OCI-LY1 (cell line): Measurements from ENCODE around the gene AGTPBP1.

Experiments
- H2AFZ ChIP-seq: fragments of 200-600 bp; sonication (generic), shearing (Covaris generic); 2 replicates; pipeline ENCODE4 v1.6.0; 2014; ENCODE audit warnings: antibody characterized with exemption, mild to moderate bottlenecking, low read length
- H3F3A ChIP-seq: fragments of 200-600 bp; sonication (generic), shearing (Covaris generic); 2 replicates; pipeline ENCODE4 v1.6.0; 2014; ENCODE audit warnings: mild to moderate bottlenecking, antibody characterized with exemption, low read length, moderate library complexity; ENCODE audit not compliant: insufficient read depth
- H3K27ac ChIP-seq: fragments of 200-600 bp; sonication (generic); 2 replicates; pipeline ENCODE4 v1.5.1; 2014; ENCODE audit warnings: low read length, mixed run types, mild to moderate bottlenecking, low read depth; ENCODE audit not compliant: poor library complexity, severe bottlenecking
- H3K27me3 ChIP-seq: fragments of 200-600 bp; sonication (generic); 2 replicates; pipeline ENCODE4 v1.6.0; 2014; ENCODE audit warnings: antibody characterized with exemption, mild to moderate bottlenecking, low read length, moderate library complexity; ENCODE audit not compliant: insufficient read depth
- H3K36me3 ChIP-seq: fragments of 200-600 bp; sonication (generic); 2 replicates; pipeline ENCODE4 v1.6.1; 2014; ENCODE audit warnings: mild to moderate bottlenecking, antibody characterized with exemption, low read length, moderate library complexity, mixed read lengths; ENCODE audit not compliant: insufficient read depth
- H3K4me1 ChIP-seq: fragments of 200-600 bp; sonication (generic); 2 replicates; pipeline ENCODE4 v1.5.1; 2014; ENCODE audit warnings: mild to moderate bottlenecking, low read length, moderate library complexity; ENCODE audit not compliant: insufficient read depth, severe bottlenecking
- H3K4me2 ChIP-seq: fragments of 200-600 bp; sonication (generic), shearing (Covaris generic); 2 replicates; pipeline ENCODE4 v1.6.1; 2014; ENCODE audit warnings: low read length
- H3K4me3 ChIP-seq: fragments of 200-600 bp; sonication (generic); 2 replicates; pipeline ENCODE4 v1.5.1; 2014; ENCODE audit warnings: low read length, low read depth, mild to moderate bottlenecking, mixed read lengths; ENCODE audit not compliant: poor library complexity, severe bottlenecking
- H3K79me2 ChIP-seq: fragments of 200-600 bp; shearing (Covaris generic); 2 replicates; pipeline ENCODE4 v1.6.1; 2016; ENCODE audit warnings: mixed run types, low read length, mixed read lengths; ENCODE audit not compliant: insufficient read depth
- H3K9ac ChIP-seq: fragments of 200-600 bp; sonication (generic), shearing (Covaris generic); 2 replicates; pipeline ENCODE4 v1.6.1; 2014; ENCODE audit warnings: mild to moderate bottlenecking, low read length, mixed read lengths
- H3K9me2 ChIP-seq: fragments of 200-600 bp; sonication (generic), shearing (Covaris generic); 2 replicates; pipeline ENCODE4 v1.6.1; 2014; ENCODE audit warnings: low read depth, mild to moderate bottlenecking, low read length, mixed read lengths
- H3K9me3 ChIP-seq: fragments of 200-600 bp; shearing (Covaris generic); 2 replicates; pipeline ENCODE4 v1.6.1; 2014; ENCODE audit warnings: low read length, mixed read lengths
- H4K20me1 ChIP-seq: fragments of 200-600 bp; sonication (generic), shearing (Covaris generic); 2 replicates; pipeline ENCODE4 v1.6.0; 2016; ENCODE audit warnings: mild to moderate bottlenecking, low read length; ENCODE audit not compliant: insufficient read depth
- CTCF ChIP-seq: fragments of 200-600 bp; sonication (generic), shearing (Covaris generic); IDR thresholded peaks from 2 replicates; pipeline ENCODE4 v1.5.1; 2017; ENCODE audit warnings: mild to moderate bottlenecking, antibody characterized with exemption, low read length, moderate library complexity, mixed read lengths
- EZH2 ChIP-seq: fragments of 200-600 bp; sonication (generic), shearing (Covaris generic); IDR thresholded peaks from 2 replicates; pipeline ENCODE4 v1.8.0; 2017; ENCODE audit warnings: borderline replicate concordance, mixed run types, mild to moderate bottlenecking, antibody characterized with exemption, low read length, moderate library complexity, mixed read lengths

The AGTPBP1 gene

GRCh38 chr9:85740787-85741094 is 1.0 kb downstream of the AGTPBP1 start:
- no peaks in the 10 kb centered on the region for H3K9me2 ChIP-seq
- H3F3A ChIP-seq: no peaks in the 10 kb centered on the region
- peak overlapping the region; percentile 57 for H3K27ac ChIP-seq
- no peaks in the 10 kb centered on the region for H4K20me1 ChIP-seq
- H3K9me3 ChIP-seq: no peaks in the 10 kb centered on the region
- H3K79me2 ChIP-seq: peaks cover 49% of the 10 kb centered on the region
- no peak overlapping the region for H2AFZ ChIP-seq
- H3K4me3 ChIP-seq: peak overlapping the region; percentile 76
- peak overlapping the region; percentile 72 for H3K9ac ChIP-seq
- H3K4me1 ChIP-seq: peaks cover 31% of the 10 kb centered on the region
- TF ChIP-seq CTCF (no peak), EZH2 (no peak)
- no peaks in the 10 kb centered on the region for H3K27me3 ChIP-seq
- H3K4me2 ChIP-seq: peak overlapping the region; percentile 88
- H3K36me3 ChIP-seq: no peaks in the 10 kb centered on the region

GRCh38 chr9:85738509-85738908 is 3.2 kb downstream of the AGTPBP1 start:
- Histone ChIP-seq H3K4me2 (no peak overlapping the region), H3K4me3 (no peak overlapping the region)

GRCh38 chr9:85737671-85738070 is 4.1 kb downstream of the AGTPBP1 start:
- Histone ChIP-seq H3K9me2 (no peaks in the 10 kb centered on the region), H3K4me3 (no peak overlapping the region), H3K36me3 (no peaks in the 10 kb centered on the region), H3K27me3 (no peaks in the 10 kb centered on the region), H3K9me3 (0 out of 2 replicates have a peak, but pooled peaks cover 7% of the 10 kb centered on the region), H3K79me2 (peaks cover 75% of the 10 kb centered on the region), H4K20me1 (no peaks in the 10 kb centered on the region), H3F3A (no peaks in the 10 kb centered on the region), H3K4me2 (no peak overlapping the region), H3K9ac (no peak overlapping the region), H3K4me1 (peaks cover 19% of the 10 kb centered on the region), H3K27ac (no peak overlapping the region), H2AFZ (no peak overlapping the region)
- TF ChIP-seq EZH2: no peak
- no peak for TF ChIP-seq CTCF

More at GRCh38 chr9:85738509-85738908, 3.2 kb downstream of the AGTPBP1 start:
- H3F3A ChIP-seq: no peaks in the 10 kb centered on the region
- H3K36me3 ChIP-seq: no peaks in the 10 kb centered on the region
- peaks cover 67% of the 10 kb centered on the region for H3K79me2 ChIP-seq
- H3K27me3 ChIP-seq: no peaks in the 10 kb centered on the region
- no peak overlapping the region for H2AFZ ChIP-seq
- TF ChIP-seq EZH2 (no peak), CTCF (no peak)
- no peak overlapping the region for H3K9ac ChIP-seq
- H4K20me1 ChIP-seq: no peaks in the 10 kb centered on the region
- H3K4me1 ChIP-seq: peaks cover 27% of the 10 kb centered on the region
- H3K27ac ChIP-seq: no peak overlapping the region
- H3K9me3 ChIP-seq: 0 out of 2 replicates have a peak, but pooled peaks cover under 1% of the 10 kb centered on the region
- H3K9me2 ChIP-seq: no peaks in the 10 kb centered on the region
